ENCODE results near the gene PRKCE.
A peak's percentile ranks its signal among the peaks of the same experiment; 100 is the strongest.

Gene PRKCE

DNA sequence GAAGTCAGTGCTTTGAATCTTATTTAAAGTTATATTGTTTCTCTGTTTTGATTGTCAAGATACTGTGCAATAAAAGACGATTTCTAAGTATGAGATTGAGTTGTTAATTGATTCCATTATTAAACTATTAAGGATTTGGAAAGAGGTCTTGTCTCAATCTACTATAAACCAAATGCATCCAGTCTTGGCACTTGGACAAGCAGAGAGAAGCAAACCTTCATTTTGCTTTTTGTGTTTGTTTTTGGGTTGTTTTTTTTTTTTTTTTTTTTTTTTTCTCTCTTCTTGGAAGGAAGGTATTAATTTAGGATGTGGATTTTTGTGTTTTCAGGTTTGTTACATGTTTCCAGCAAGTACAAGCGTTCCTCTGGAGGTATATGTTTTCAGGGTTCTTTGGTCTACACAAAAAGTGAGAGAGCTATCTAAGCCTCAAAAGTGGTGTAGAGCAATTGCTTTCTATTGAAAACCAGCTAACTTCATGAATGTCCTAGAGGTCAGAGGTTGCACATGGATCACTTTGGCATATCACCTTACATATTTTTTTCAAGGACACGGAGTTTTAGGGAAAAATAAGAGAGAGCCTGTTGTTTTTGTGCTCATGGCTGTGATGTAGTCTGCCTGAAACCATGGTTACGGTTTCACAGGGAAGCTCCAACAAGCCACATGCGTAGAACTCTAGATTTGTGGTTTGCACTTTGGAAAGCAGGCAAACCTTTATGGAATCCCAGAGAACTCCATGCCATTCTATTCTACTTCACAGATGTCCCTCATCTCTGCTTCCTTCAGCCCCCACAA lies 1.8 kb downstream of the PRKCE start:
- no peak for DNase-seq (ENCODE audit: low read depth)
- peak overlapping the region; percentile 80 for H3K4me3 ChIP-seq (ENCODE audit: low read depth, low read length)

DNA sequence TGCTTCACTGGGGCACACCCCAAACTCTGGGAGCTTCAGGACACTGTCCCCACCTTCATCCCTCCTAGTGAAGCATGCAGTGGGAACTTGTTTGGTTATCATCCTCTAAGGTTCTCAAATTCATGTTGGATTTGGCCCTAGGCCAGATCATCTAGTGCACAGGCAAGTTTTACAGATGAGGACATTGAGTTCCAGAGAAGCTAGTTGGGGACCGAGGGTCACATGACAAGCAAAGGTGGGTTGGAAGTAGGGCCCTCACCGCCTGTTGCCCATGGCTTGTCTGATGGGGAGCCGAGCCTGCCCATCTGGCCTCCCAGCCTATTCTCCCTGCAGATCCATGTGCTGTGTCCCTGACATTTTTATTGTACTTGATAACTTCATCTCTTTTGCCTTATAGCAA lies 2.8 kb downstream of the PRKCE start:
- DNase-seq (ENCODE audit: low read depth) = no peak
- no peak overlapping the region for H3K4me3 ChIP-seq (ENCODE audit: low read depth, low read length)

DNA sequence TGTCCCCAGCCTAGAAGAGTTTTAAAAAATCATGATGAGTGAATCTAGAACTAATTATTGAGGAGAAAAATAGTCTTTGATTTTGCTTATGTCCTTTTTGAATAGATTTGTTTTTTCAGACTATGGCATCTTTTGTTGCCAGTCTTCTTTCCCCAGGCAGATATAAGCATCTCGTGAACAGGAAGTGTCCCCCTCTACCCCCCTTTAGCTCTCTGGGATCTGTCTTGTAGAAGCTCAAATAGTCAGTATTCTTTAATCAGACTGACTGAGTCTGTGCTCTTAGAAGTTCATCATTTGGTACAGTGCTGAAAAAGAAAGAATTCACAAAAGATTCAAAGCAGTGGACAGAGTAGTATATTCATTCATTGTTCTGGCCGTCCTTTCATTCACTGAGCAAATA lies 10.4 kb downstream of the PRKCE start:
- H3K4me3 ChIP-seq (ENCODE audit: low read depth, low read length) = no peak overlapping the region
- DNase-seq (ENCODE audit: low read depth) = no peak

DNA sequence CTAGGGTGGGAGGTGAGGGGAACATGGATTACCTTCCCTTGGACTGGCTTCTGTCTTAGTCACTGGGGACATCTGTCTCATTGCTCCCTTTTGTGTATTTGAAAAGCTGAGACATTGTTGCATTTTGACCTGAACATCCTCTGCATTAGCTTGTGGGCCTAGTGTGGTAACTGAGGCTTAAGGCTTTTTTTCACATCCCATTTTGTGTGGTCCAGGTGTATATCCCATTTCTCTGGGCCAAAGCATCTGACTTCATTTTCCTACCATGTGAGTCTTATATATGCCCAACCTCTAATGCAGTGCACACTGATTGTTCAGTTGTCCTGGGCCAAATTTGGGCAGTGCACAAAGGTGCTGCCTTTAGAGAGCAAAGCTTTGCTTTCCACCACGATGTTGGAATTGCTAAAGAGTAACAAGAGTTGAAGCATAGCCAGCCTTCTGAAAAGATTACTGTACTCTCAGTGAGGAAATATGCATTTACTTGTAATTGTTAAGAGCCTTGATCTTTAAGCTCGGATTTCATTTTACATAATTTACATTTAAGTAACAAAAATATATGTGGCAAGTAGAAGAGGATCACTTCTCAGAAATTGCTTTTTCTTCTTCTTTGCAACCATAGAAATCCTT lies 13.3 kb downstream of the PRKCE start:
- no peak for DNase-seq (ENCODE audit: low read depth)

DNA sequence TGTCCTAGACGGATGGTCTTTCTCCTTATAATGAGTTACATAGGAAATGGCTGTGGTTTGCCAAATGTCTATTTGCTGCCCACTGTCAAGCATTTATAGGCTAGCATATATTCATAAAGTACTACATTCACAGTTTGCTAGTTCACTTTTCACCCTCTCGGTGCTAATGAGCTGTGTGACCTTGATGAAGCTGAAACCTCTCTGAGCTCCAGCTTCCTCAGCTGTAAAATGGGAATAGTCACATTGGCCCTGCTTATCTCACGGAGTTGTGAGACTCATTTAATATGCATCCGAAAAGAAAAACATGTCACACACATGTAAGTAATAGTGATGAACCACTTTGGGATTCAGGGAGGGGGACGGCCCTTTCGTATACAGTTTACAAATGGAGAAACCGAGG lies 17.0 kb downstream of the PRKCE start:
- no peak for DNase-seq (ENCODE audit: low read depth)
- H3K4me3 ChIP-seq (ENCODE audit: low read depth, low read length) = no peak overlapping the region

More for the DNA sequence above, 13.3 kb downstream of the PRKCE start:
- H3K4me3 ChIP-seq (ENCODE audit: low read depth, low read length) = no peak overlapping the region

DNA sequence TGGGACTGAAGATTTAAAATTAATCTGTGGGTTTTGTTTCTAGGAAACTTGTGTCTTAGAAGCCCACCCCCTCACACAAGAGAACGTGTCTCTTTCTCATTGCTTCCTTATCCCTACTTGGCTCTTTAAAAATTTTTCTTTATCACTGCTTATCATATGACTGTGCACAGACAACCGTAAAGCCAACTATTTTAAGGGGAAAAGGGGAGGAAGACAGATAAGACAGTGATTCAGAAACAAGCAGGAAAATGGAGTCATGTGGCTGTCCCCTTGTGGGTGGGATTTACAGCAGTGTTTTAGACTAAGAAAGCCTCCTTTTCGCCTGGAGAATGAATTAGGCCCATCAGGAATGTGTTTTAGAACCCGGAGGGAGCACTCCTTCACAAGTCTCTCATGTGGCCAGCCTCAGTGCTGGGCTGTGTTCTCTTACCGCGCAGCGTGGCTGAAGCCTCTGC lies 17.6 kb downstream of the PRKCE start:
- no peak for DNase-seq (ENCODE audit: low read depth)
- H3K4me3 ChIP-seq (ENCODE audit: low read depth, low read length) = no peak overlapping the region

DNA sequence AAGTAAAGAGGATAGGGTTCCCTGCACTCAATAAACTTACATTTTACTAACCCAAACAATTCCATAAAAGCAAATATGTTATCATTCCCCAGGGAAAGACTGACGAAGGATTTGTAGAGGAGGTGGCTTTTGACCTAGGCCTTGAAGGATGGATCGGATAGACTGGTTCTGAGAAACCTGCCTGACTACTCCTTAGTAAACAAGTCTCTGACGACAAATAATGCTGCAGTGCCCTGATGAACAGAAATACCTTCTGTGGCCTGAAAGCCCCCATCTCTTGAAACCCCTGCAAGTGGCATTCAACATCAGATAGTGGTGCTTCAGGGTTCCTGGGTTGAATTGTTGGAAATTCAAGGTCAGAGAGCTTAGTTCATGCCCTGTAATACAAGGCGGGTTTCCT lies 19.2 kb downstream of the PRKCE start:
- DNase-seq (ENCODE audit: low read depth) = no peak
- no peak overlapping the region for H3K4me3 ChIP-seq (ENCODE audit: low read depth, low read length)

DNA sequence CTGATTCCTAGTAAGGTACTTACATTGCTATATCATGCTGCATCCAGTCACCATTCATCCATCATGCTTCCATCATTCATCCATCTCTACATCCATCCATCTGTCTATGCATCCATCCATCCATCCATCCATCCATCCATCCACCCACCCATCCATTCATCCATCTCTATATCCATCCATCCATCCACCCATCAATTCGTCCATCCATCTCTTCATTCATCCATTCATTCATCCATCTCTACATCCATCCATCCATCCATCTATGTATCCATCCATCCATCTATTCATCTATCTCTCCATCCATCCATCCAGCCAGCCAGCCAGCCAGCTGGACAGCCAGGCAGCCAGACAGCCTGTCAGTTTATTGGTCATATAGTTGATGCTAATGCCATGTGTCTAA lies 20.7 kb downstream of the PRKCE start:
- DNase-seq (ENCODE audit: low read depth) = no peak

DNA sequence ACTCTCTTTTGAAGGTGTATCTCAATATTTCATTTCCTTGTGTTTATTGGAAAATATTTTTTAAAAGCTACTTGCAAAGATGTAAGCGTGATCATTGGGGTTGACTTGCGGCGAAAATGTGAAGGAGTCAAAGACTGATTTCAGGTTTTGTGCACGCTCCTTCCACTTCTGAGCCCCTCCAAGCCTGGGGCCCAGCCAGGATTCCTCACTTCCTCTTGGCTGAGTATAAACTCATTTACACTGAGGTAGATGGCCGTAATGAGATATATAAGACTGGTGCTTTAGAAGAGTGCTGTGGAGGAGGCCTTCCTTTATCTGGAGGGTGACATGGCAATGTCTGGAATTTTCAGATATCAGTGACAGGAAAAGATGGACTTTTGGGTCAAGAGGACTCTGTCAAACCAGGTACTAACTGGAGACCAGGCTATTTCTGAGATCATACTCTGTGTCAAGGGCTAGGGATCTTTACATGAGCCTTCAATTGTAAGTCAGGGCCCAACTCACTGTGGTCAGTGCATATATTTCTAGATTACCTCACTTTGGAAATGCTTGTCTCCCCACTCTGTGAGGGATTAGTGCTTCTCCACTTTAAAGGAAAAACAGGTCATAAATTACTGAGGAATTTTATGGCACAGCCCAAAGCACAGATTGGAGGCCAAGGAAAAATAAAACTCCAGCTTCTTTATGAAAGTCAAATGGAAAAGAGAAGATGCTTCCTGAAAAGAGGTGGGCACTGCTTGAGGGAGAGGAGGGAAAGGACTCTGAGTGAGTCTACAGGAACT lies 22.8 kb downstream of the PRKCE start:
- no peak overlapping the region for H3K4me3 ChIP-seq (ENCODE audit: low read depth, low read length)
- DNase-seq (ENCODE audit: low read depth) = no peak

More for the DNA sequence above, 20.7 kb downstream of the PRKCE start:
- no peak overlapping the region for H3K4me3 ChIP-seq (ENCODE audit: low read depth, low read length)

DNA sequence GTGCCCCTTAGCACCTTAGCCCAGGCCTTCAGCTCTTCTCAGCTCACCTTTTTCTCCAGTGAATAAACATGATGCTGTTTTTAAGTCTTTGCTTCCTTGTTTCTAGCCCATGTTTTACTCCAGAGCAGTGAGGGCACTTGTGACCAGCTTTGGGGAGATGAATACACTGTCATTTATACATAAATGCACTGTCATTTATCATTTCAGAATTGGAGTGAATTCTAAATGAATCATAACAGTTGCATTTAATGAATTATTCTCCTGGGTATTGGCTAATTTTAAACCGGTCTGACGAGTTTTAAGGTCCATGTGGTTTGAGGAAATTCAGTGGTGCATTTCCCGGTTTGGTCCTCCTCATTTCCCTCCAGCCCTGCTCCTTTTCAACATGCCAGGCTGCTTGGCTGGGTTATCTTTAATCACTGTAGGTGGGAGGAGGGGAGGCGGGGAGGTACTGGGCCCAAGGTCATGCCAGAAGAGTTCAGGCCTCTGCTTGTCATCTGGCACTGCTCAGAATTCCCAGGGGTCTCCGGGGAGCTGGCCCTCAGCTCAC lies 23.9 kb downstream of the PRKCE start:
- no peak for DNase-seq (ENCODE audit: low read depth)
- H3K4me3 ChIP-seq (ENCODE audit: low read depth, low read length) = no peak overlapping the region

DNA sequence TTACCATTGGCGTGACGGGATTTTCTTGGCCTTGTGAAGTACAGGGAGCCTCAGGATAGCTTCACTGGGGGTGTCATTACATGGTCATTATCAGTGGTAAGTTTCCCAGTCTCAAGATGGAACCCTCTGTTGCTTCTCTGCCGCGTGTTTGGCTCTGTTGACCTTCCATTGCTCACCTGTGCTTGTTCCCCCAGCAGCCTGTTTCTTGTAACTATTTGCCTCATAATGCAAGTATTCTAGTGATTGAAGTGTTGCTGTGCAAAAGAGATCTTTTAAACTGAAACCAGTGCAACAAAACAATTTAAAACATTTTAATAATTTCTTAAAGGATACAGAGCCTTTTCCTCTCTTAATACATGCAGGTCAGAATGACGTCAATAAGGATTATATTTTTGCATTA lies 24.6 kb downstream of the PRKCE start:
- no peak for DNase-seq (ENCODE audit: low read depth)
- no peak overlapping the region for H3K4me3 ChIP-seq (ENCODE audit: low read depth, low read length)

DNA sequence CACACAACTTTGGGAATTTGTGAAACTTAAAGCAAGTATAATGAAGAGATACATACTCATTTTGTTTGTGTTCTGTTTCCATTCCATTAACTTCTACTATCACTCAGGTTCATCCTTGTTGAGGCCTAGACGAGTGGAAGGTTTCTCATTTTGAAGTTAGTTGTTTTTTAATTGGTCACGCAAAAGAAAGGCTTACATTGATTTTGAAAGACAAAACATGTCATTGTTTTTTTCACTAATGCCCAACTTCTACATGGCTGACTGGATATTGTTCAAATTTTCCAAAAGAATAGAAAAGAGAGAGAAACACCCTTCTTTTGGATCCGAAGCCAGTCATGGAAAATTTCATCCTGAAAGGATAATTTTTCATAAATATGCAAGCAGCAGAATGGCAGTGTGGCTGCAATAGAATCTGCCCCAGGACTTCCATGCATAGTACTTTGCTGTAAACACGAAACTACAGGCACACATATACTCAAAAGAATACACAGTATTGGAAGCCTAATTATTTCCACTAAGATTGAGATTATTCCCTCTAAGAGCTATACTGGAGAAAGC lies 27.4 kb downstream of the PRKCE start:
- H3K4me3 ChIP-seq (ENCODE audit: low read depth, low read length) = no peak overlapping the region
- no peak for DNase-seq (ENCODE audit: low read depth)

DNA sequence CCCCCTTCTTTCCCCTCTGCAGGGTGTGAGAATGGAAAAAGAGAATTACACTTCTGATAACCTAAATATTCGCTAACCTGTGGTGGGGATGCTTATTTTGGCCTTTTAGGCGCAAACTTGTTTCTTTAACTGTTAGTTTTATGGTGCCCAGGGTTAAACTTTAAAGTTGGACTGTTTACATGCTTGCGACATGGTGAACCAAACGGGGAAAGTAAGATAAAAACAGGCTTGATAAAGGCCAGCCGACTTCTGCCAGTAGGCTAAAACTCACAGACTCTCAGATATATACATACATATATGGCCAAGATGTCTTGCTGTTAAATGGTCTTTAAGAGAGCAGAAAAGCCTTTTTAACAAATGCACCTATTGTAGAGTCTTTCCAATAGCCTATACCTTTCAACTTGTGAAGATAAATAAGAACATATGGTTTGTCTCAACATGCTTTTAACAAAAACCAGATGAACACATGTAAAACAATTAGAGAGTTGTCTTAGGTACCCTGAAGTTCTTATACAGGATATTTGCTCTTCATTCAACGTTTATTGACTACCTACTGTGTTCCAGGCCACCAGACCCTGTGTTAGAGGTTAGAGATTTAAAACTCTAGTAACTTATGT lies 29.0 kb downstream of the PRKCE start:
- H3K4me3 ChIP-seq (ENCODE audit: low read depth, low read length) = no peak overlapping the region
- DNase-seq (ENCODE audit: low read depth) = no peak

DNA sequence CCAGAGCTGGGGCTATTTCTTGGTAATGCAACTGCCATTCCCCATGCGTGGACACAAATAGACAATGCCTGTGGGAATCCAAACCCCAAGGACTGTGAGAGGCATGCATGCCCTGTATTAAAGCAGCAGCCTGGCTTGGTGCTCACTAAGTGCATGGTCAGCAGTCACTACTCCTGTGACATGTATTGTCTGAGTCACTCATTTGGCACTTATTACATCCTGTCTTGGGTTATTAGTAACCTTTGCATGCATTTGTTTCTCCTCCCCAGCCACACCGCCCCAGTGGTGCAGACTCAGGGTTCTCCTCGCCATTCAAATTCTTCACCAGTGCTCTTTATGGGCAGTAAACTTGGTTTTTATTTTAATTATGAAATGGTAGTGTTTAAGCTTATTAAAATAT lies 30.2 kb downstream of the PRKCE start:
- no peak overlapping the region for H3K4me3 ChIP-seq (ENCODE audit: low read depth, low read length)
- peak; percentile 54 for DNase-seq (ENCODE audit: low read depth)

DNA sequence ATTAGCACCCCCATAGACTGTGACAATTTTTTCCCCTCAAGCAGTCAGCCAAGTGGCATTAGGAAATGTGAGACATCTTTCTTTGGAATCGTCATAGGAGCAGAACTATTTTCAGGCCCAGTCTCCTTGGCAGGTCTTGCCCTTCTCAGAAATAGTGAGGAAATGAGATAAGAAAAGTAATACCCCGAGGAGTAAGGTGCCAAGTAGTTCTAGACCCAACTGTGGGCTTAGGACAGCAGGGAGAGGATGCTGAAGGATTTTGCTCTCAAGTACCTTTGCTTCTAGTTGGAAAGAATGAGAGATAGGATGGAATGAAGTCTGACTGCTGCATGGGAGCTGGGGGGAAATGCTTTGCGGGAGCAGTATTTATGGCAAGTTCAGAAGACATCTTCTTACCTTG lies 31.8 kb downstream of the PRKCE start:
- DNase-seq (ENCODE audit: low read depth) = no peak
- H3K4me3 ChIP-seq (ENCODE audit: low read depth, low read length) = no peak overlapping the region

DNA sequence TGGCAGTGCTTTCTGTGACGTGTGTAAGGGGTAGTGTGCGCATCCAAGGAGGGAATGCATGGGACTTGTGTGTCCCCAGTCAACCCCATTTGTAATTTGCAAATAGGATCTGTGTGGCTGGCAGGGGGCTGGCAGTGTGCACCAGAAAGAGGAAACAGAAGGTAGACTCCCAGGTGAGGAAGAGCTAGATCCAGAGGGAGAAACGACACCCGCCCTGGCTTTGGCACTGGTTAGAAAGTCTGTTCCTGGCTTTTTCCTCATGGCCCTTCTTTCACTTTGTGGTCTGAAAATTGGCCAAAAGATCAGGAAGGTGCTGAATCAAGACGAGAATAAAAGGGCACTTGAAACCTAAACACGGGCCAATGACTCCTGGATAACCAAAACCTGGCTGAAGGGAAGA lies 33.3 kb downstream of the PRKCE start:
- no peak overlapping the region for H3K4me3 ChIP-seq (ENCODE audit: low read depth, low read length)
- no peak for DNase-seq (ENCODE audit: low read depth)

DNA sequence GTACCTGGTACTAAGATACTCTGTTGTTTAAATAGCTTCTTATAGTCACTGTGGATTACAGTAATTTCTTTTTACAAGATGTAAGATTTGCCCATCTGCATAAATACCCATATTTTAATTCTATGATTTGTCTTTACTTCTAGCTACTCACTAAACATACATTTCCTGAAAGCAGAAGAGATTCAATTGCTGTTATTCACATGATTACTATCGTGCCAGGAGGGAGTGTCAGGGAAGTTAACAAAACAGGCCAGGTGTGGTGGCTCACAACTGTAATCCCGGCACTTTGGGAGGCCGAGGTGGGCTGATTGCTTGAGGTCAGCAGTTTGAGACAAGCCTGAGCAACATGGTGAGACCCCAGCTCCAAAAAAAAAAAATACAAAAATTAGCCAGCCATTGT lies 33.8 kb downstream of the PRKCE start:
- no peak overlapping the region for H3K4me3 ChIP-seq (ENCODE audit: low read depth, low read length)
- no peak for DNase-seq (ENCODE audit: low read depth)

DNA sequence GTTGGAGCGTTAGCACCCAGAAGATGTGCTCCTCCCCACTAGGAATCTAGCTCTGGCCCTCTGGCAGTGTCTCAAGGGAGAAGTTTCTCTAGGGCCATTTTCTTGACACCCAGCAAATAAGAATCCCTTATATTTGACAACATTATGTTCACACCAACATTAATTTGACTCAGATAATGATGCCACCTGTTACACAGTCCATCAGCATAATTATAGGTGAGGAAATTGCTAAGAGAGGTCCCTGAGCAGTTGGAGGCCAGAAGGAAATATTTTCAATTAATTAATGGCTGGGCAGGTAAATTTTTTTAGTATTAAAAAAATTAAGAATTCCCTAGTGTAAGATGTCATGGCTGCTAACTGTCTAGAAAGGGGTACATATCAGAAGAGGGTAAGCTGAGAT lies 36.5 kb downstream of the PRKCE start:
- DNase-seq (ENCODE audit: low read depth) = no peak
- no peak overlapping the region for H3K4me3 ChIP-seq (ENCODE audit: low read depth, low read length)

DNA sequence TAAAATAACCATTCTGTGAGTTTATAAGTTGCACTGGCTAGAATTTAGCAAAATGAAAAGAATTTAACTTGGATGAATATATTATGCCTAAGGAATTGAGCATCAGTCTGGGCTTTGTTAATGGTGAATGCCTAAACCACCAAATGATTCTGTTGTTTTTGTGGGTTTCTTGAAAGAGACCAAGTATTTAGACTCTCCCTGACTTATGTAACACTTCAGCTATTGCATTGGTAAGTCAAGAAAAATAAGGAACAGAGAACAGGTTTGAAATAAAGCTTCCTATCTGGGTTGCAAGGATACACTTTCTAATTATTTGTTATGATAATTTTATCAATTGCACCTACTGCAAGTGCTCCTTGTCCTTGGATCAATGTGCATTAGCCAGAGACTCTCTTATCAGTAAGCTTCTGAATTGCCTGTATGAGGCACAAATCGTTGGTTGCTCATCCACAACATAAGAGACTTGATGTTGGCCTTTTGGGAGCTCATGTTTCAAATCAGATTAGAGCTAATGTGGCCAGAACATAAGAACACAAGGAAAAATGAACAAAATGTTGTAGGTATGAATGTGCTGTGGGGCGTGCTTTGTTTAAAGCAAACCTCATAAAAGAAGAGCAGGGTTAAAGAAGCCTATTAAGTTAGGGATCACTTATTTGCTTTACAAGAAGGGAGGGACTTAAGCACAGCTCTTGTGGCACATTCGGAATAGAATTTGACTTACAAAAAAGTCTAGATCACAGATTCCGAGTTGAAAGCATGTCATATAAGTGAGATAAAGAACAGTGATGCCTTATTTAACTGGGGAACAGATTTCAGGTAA lies 37.2 kb downstream of the PRKCE start:
- no peak for DNase-seq (ENCODE audit: low read depth)
- no peak overlapping the region for H3K4me3 ChIP-seq (ENCODE audit: low read depth, low read length)
